ENCODE measurements around the gene DFFA. TPM values are rescaled to one million over a fixed set of nuclear protein-coding genes. Genes with fewer than 3 reads are reported as not detected.

Gene DFFA
- total RNA-seq, 1 experiment from 2014 or later: 86.5 TPM

DNA sequence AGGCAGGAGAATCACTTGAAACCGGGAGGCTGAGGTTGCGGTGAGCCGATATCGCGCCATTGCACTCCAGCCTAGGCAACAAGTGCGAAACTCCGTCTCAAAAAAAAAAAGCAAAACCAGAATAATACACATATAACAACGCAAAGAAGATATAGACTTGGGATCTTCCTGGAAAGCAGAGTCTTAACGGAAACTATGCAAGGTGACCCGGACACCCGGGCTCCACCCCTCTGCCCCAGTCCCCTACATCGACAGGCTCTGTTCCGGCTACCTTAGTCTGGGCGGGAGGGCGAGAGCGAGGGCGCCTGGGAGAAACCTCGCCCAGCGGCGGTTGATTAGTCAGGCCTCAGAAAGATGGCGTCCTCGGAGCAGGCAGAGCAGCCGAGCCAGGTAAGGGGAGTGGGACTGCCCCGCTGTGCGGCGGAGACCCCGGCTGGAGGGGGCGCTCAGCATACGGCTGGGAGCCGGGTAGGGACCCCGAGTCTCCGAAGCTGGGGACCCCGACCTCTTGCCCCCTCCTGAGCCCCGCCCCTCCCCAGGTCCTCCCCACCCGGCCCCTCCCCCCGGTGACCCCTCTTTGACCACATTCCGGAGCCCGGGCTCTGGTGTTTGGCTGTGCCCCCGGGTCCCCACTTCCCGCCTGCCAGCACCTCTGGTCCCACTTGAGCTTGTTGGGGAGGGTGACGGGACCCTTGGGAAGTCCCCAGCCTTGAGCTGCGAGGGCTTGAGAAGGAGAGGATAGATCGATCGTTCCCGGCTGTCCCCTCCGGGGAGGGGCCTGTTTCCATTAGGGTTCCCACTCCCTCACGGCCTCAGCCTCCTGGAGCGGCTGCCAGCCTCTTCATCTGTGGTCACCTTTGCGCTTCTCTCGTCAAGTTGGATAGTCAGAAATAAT is 2.5 kb upstream of the DFFA start, which contains the start of gene PEX14:
PEX14 (plus strand) TSS at position 338 of the 895 bp plus-strand sequence; CDS start at position 355, 17 bp downstream.
- no peaks in the 10 kb centered on the region for H3K9me3 Mint-ChIP-seq
- H3K4me1 Mint-ChIP-seq: peaks cover 24% of the 10 kb centered on the region
- POLR2A ChIA-PET: interaction anchor here (1.0 kb wide), 1 partner anchor 20 kb away, joined by 3 read pairs; no protein-coding TSS in a partner anchor
- H3K27me3 Mint-ChIP-seq (ENCODE audit: low read depth): no peaks in the 10 kb centered on the region
- H3K36me3 Mint-ChIP-seq: peaks cover 6% of the 10 kb centered on the region; the same call in 1 of the 2 replicates
- DNase-seq (ENCODE audit: low spot score): peak; percentile 94
- CTCF ChIA-PET: interaction anchor here (0.9 to 1.3 kb wide), 2 partner anchors 19 to 45 kb away, joined by 4 read pairs; partner anchors contain the start of gene CENPS
- peak within 1 kb of the TSS; percentile 97 for H3K27ac Mint-ChIP-seq
- peak; percentile 86 for ATAC-seq
- H3K4me3 Mint-ChIP-seq: peak within 1 kb of the TSS; percentile 98
- TF ChIP-seq MYBL2 (CRISPR knock-in tag; IDR thresholded peaks at IDR 0.05): peak; percentile 89; the same call in 1 of the 2 replicates
- TF ChIP-seq ETV6 (CRISPR knock-in tag; IDR thresholded peaks at IDR 0.05): peak; percentile 88
- TF ChIP-seq, protein P1, sequence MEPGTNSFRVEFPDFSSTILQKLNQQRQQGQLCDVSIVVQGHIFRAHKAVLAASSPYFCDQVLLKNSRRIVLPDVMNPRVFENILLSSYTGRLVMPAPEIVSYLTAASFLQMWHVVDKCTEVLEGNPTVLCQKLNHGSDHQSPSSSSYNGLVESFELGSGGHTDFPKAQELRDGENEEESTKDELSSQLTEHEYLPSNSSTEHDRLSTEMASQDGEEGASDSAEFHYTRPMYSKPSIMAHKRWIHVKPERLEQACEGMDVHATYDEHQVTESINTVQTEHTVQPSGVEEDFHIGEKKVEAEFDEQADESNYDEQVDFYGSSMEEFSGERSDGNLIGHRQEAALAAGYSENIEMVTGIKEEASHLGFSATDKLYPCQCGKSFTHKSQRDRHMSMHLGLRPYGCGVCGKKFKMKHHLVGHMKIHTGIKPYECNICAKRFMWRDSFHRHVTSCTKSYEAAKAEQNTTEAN (CRISPR knock-in tag; IDR thresholded peaks at IDR 0.05): peak; percentile 77; the same call in 1 of the 2 replicates
- TF ChIP-seq, protein P2, sequence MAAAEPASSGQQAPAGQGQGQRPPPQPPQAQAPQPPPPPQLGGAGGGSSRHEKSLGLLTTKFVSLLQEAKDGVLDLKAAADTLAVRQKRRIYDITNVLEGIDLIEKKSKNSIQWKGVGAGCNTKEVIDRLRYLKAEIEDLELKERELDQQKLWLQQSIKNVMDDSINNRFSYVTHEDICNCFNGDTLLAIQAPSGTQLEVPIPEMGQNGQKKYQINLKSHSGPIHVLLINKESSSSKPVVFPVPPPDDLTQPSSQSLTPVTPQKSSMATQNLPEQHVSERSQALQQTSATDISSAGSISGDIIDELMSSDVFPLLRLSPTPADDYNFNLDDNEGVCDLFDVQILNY (CRISPR knock-in tag; IDR thresholded peaks at IDR 0.05): 0 out of 2 replicates have a peak, but pooled peaks have one; percentile 32
- no peak for TF ChIP-seq GTF2I (CRISPR knock-in tag; conservative IDR thresholded peaks at IDR 0.05)
- TF ChIP-seq, protein P3, sequence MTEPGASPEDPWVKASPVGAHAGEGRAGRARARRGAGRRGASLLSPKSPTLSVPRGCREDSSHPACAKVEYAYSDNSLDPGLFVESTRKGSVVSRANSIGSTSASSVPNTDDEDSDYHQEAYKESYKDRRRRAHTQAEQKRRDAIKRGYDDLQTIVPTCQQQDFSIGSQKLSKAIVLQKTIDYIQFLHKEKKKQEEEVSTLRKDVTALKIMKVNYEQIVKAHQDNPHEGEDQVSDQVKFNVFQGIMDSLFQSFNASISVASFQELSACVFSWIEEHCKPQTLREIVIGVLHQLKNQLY (CRISPR knock-in tag; IDR thresholded peaks at IDR 0.05): no peak
- TF ChIP-seq KAT7 (CRISPR knock-in tag; IDR thresholded peaks at IDR 0.05; ENCODE audit: borderline replicate concordance): 0 out of 2 replicates have a peak, but pooled peaks have one; percentile 89
- TF ChIP-seq, protein P4, sequence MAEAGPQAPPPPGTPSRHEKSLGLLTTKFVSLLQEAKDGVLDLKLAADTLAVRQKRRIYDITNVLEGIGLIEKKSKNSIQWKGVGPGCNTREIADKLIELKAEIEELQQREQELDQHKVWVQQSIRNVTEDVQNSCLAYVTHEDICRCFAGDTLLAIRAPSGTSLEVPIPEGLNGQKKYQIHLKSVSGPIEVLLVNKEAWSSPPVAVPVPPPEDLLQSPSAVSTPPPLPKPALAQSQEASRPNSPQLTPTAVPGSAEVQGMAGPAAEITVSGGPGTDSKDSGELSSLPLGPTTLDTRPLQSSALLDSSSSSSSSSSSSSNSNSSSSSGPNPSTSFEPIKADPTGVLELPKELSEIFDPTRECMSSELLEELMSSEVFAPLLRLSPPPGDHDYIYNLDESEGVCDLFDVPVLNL (CRISPR knock-in tag; IDR thresholded peaks at IDR 0.05; ENCODE audit: borderline replicate concordance, low read depth): 0 out of 2 replicates have a peak, but pooled peaks have one; percentile 46
- TF ChIP-seq ZNF121 (CRISPR knock-in tag; IDR thresholded peaks at IDR 0.05): no peak
- no peak for TF ChIP-seq ZNF671 (CRISPR knock-in tag; IDR thresholded peaks at IDR 0.05)
- 0 out of 2 replicates have a peak, but pooled peaks have one; percentile 18 for TF ChIP-seq TEAD4 (CRISPR knock-in tag; IDR thresholded peaks at IDR 0.05)
- TF ChIP-seq ZMAT4 (CRISPR knock-in tag; IDR thresholded peaks at IDR 0.05): no peak
- TF ChIP-seq ESRRA (CRISPR knock-in tag; IDR thresholded peaks at IDR 0.05; ENCODE audit: borderline replicate concordance): 0 out of 2 replicates have a peak, but pooled peaks have one; percentile 59
- TF ChIP-seq, protein P5, sequence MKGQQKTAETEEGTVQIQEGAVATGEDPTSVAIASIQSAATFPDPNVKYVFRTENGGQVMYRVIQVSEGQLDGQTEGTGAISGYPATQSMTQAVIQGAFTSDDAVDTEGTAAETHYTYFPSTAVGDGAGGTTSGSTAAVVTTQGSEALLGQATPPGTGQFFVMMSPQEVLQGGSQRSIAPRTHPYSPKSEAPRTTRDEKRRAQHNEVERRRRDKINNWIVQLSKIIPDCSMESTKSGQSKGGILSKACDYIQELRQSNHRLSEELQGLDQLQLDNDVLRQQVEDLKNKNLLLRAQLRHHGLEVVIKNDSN (CRISPR knock-in tag; IDR thresholded peaks at IDR 0.05): peak; percentile 78; the same call in 1 of the 2 replicates
- TF ChIP-seq, protein P6, sequence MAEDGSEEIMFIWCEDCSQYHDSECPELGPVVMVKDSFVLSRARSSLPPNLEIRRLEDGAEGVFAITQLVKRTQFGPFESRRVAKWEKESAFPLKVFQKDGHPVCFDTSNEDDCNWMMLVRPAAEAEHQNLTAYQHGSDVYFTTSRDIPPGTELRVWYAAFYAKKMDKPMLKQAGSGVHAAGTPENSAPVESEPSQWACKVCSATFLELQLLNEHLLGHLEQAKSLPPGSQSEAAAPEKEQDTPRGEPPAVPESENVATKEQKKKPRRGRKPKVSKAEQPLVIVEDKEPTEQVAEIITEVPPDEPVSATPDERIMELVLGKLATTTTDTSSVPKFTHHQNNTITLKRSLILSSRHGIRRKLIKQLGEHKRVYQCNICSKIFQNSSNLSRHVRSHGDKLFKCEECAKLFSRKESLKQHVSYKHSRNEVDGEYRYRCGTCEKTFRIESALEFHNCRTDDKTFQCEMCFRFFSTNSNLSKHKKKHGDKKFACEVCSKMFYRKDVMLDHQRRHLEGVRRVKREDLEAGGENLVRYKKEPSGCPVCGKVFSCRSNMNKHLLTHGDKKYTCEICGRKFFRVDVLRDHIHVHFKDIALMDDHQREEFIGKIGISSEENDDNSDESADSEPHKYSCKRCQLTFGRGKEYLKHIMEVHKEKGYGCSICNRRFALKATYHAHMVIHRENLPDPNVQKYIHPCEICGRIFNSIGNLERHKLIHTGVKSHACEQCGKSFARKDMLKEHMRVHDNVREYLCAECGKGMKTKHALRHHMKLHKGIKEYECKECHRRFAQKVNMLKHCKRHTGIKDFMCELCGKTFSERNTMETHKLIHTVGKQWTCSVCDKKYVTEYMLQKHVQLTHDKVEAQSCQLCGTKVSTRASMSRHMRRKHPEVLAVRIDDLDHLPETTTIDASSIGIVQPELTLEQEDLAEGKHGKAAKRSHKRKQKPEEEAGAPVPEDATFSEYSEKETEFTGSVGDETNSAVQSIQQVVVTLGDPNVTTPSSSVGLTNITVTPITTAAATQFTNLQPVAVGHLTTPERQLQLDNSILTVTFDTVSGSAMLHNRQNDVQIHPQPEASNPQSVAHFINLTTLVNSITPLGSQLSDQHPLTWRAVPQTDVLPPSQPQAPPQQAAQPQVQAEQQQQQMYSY (CRISPR knock-in tag; IDR thresholded peaks at IDR 0.05): no peak
- TF ChIP-seq ZBTB21 (CRISPR knock-in tag; IDR thresholded peaks at IDR 0.05; ENCODE audit: borderline replicate concordance): no peak
- TF ChIP-seq NFE2L1 (CRISPR knock-in tag; IDR thresholded peaks at IDR 0.05): 0 out of 2 replicates have a peak, but pooled peaks have one; percentile 30
- TF ChIP-seq GABPB1 (CRISPR knock-in tag; IDR thresholded peaks at IDR 0.05): peak; percentile 68
- TF ChIP-seq, protein P7, sequence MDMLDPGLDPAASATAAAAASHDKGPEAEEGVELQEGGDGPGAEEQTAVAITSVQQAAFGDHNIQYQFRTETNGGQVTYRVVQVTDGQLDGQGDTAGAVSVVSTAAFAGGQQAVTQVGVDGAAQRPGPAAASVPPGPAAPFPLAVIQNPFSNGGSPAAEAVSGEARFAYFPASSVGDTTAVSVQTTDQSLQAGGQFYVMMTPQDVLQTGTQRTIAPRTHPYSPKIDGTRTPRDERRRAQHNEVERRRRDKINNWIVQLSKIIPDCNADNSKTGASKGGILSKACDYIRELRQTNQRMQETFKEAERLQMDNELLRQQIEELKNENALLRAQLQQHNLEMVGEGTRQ (CRISPR knock-in tag; IDR thresholded peaks at IDR 0.05): peak; percentile 88
- TF ChIP-seq, protein P8, sequence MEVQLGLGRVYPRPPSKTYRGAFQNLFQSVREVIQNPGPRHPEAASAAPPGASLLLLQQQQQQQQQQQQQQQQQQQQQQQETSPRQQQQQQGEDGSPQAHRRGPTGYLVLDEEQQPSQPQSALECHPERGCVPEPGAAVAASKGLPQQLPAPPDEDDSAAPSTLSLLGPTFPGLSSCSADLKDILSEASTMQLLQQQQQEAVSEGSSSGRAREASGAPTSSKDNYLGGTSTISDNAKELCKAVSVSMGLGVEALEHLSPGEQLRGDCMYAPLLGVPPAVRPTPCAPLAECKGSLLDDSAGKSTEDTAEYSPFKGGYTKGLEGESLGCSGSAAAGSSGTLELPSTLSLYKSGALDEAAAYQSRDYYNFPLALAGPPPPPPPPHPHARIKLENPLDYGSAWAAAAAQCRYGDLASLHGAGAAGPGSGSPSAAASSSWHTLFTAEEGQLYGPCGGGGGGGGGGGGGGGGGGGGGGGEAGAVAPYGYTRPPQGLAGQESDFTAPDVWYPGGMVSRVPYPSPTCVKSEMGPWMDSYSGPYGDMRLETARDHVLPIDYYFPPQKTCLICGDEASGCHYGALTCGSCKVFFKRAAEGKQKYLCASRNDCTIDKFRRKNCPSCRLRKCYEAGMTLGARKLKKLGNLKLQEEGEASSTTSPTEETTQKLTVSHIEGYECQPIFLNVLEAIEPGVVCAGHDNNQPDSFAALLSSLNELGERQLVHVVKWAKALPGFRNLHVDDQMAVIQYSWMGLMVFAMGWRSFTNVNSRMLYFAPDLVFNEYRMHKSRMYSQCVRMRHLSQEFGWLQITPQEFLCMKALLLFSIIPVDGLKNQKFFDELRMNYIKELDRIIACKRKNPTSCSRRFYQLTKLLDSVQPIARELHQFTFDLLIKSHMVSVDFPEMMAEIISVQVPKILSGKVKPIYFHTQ (CRISPR knock-in tag; IDR thresholded peaks at IDR 0.05): no peak
- TF ChIP-seq FOXP1 (CRISPR knock-in tag; IDR thresholded peaks at IDR 0.05; ENCODE audit: borderline replicate concordance): 0 out of 2 replicates have a peak, but pooled peaks have one; percentile 42
- TF ChIP-seq, protein P9, sequence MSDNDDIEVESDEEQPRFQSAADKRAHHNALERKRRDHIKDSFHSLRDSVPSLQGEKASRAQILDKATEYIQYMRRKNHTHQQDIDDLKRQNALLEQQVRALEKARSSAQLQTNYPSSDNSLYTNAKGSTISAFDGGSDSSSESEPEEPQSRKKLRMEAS (CRISPR knock-in tag; IDR thresholded peaks at IDR 0.05): peak; percentile 46; the same call in 1 of the 2 replicates

All from WTC11 (cell line).